ENCODE measurements around the gene WDR5. TPM values are rescaled to one million over a fixed set of nuclear protein-coding genes. Genes with fewer than 3 reads are reported as not detected.
"Not testable (repeated sequence)": the region's sequence is repeated elsewhere in the genome, so short reads cannot be mapped to it uniquely, and the experiment has no call there.

WDR5 gene
- 16.7 and 20.6 TPM in 2 replicates for total RNA-seq

DNA sequence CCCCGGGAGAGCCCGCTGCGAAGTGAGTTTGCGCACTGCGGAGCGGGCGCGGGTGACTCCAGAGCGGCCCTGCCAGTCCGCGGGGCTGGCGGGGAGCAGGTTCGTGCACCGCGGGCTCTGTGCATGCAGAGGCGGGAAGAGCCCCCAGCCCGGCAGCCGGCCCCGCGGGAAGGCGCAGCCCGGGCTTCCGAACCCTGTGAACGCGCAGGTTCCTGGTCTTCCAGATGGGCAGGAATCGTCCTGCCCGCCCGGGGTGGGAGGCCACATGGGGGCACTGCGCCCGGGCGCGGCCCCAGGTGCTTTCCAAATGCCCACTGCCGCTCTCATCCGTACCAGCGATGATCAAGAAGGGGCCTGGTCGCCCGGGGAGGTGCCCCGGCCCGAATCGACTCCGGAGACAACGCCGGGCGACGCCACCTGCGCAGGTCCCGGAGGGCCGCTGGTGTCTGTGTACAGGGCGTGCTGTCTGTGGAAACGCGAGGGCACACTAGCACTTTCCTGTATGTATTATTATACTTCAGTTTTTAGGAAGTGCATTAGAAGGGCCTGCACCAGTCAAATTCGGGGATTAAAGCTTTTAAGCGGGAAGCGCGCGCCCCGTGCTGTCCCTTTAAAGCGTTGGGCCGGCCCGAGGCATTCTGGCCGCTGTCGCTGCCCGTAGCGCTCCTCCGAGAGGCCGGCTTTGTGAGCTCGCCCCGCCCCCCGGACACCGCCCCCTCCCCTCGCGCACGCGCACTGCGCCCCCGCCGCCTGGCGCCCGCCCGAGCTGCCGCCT is at the start of gene WDR5:
TSS of gene WDR5 (plus strand) at position 740 of the 775 bp plus-strand sequence. CDS start 3,796 bp downstream, outside the sequence.
- peak; percentile 73 to 92 for DNase-seq (ENCODE audit: low read depth in 2 of 2)

GRCh38 chr9:134088063-134088725 is 47.7 kb upstream of the WDR5 start:
- DNase-seq (ENCODE audit: low read depth in 2 of 2): no peak

DNA sequence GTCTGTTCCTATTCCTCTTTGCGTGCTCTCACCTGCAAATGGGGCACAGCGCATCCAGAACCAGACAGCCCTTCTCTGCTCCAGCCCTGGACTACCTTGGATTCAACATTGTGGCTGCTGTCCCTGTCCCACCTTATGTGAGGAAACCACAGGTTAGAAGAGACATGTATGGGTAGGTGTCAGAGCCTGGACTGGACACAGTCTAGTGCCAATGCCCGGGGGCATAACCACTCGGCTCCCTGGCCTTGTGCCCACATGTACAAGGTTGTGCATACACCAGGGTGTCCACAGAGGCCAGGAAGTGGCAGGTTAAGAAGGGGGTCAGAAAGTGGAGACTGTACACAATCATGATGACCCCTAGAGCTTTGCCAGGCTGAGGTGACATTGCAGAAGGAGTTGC is 45.9 kb upstream of the WDR5 start:
- no peak for DNase-seq (ENCODE audit: low read depth in 2 of 2)

DNA sequence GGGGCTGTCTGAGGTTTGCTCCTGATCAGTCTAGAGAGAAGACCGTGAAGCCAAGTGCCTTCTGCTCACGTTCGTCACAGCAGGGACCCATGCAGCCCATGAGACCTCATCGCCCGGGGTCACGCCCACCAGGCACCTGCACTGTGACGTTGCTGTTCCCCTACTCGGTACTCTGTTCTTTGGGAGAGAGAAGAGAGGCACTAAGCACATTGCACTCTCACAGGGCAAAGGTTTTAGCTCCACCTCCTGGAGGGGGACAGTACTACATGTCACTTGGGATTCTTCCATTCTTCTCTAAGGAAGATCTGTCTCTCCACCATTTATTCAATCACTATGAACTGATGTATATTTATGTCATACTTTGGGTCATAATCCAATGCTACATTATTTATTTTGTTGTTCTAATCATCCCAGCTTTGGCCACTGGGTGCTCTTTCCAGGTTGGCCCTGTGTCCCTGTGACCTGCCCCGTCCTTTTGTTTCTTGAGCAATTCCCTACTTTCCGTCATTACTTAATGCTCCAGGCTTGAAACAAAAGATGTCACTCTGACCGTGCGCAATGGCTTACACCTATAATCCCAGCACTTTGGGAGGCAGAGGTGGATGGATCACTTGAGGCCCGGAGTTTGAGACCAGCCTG is 36.6 kb upstream of the WDR5 start:
- DNase-seq (ENCODE audit: low read depth in 2 of 2): peak; percentile 23 to 55

DNA sequence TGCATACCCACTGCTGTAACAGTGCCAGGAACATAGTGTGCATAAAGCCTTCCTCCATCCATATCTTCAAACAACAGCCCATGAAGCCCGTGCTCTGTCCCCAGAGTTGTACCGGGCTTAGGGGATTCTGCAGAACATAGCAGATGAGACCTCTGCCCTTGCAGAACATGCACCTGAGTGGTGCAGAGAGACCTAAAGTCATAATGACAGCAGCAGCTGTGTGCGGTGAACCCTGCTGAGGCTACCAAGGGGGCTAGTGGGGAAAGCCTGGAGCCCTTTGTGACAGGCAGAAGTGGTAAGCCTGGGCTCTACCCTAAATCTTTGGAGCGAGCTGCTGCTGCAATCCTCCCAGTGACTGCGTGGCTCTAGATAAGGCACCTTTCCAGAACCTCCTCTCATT is 35.8 kb upstream of the WDR5 start:
- DNase-seq (ENCODE audit: low read depth in 2 of 2): no peak

DNA sequence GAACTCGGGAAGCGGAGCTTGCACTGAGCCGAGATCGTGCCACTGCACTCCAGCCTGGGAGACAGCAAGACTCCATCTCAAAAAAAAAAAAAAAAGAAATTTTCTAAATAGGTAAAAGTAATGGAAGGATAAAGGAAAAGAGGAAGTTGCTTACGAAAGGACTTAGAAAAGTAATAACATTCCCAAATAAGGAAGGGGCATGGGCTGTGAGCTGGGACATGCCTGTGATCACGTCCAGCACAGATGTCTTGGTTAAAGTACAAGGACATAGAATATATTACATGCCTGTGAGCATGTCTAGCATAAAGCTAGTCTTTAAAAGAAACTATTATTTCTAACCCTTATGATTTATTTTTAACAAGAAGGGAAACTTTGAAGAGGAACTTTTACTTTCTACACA is 34.7 kb upstream of the WDR5 start:
- not testable (repeated sequence) for DNase-seq (ENCODE audit: low read depth in 2 of 2)

DNA sequence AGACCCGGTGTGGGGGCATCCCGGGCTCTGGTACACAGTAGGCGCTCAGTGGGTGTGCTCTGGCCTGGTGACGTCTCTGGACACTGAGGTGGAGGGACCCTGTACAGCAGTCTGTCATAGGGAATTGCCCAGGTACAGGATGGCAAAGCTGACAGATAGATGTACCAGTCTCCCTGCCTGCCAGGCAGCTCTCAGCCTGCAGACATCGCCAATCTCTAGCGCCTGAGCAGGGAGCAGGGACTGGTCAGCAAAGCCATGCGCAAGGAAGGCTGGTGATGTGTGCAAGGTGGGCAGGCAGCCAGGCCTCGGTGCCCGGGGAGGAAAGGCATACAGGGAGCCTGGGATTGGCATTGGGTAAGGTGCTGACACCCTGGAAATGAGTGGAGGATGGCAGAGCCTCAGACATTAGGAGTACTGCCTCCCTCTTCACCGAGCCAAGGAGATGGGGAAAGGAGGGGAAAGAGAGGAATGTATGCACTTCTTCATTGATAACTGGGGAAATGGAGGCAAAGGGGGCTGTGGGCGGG is 34.2 kb upstream of the WDR5 start:
- no peak for DNase-seq (ENCODE audit: low read depth in 2 of 2)

GRCh38 chr9:134103391-134103998 is 32.4 kb upstream of the WDR5 start:
- DNase-seq (ENCODE audit: low read depth in 2 of 2): no peak

GRCh38 chr9:134111064-134111463 is 24.8 kb upstream of the WDR5 start:
- DNase-seq (ENCODE audit: low read depth in 2 of 2): no peak

DNA sequence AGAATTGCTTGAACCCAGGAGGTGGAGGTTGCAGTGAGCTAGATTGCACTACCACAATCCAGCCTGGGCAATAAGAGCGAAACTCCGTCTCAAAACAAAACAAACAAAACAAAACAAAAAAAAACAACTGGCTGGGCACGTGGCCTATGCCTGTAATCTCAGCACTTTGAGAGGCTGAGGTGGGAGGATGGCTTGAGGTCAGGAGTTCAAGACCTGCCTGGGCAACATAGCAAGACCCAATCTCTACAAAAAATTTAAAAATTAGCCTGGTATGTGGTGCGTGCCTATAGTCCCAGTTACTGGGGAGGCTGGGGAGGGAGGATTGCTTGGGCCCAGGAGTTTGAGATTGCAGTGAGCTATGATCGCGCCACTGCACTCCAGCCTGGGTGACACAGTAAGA is 23.3 kb upstream of the WDR5 start:
- no peak for DNase-seq (ENCODE audit: low read depth in 2 of 2)

GRCh38 chr9:134118972-134119371 is 16.9 kb upstream of the WDR5 start:
- not testable (repeated sequence) for DNase-seq (ENCODE audit: low read depth in 2 of 2)

DNA sequence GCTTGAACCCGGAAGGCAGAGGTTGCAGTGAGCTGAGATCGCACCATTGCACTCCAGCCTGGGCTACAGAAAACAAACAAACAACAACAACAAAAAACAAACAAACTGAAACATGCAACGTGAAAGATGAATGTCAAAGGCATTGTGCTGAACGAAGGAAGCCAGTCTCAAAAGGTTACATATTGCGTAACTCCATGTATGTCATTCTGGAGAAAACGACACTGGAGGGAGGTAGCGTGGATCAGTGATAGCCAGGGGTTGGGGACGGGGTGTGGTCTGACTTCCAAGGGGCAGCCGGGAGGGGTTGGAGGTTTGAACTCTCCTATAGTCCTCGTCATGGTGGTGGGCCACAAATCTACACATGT is 12.1 kb upstream of the WDR5 start:
- DNase-seq (ENCODE audit: low read depth in 2 of 2): no peak

GRCh38 chr9:134125413-134126095 is 10.3 kb upstream of the WDR5 start:
- DNase-seq (ENCODE audit: low read depth in 2 of 2): no peak

GRCh38 chr9:134126373-134126772 is 9.5 kb upstream of the WDR5 start:
- no peak for DNase-seq (ENCODE audit: low read depth in 2 of 2)

DNA sequence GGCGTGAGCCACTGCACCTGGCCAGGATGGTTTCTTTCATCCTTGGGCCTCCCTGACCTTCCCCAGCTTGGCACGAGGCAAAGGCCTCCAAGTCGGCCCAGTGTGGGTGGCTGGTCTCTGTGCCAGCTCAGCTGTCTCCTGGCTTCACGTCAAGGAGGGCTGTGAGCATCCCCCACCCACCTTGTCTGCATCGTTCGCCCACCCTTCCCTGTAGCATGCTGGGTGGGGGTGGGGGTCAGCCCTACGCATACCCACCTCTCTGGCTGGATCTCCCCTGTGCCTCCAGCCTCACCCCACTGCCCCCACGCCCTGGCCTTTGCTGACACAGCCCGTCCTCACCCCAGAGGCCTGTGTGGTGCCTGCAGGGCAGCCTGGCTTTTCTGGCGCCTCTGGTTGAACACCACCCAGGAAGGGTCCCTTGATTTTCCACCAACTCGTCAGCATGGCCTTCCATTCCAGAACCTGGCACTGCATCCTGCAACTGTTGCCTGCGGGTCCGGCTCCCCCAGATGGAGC is 8.8 kb upstream of the WDR5 start:
- no peak for DNase-seq (ENCODE audit: low read depth in 2 of 2)

GRCh38 chr9:134127616-134128015 is 8.3 kb upstream of the WDR5 start:
- DNase-seq (ENCODE audit: low read depth in 2 of 2): no peak

DNA sequence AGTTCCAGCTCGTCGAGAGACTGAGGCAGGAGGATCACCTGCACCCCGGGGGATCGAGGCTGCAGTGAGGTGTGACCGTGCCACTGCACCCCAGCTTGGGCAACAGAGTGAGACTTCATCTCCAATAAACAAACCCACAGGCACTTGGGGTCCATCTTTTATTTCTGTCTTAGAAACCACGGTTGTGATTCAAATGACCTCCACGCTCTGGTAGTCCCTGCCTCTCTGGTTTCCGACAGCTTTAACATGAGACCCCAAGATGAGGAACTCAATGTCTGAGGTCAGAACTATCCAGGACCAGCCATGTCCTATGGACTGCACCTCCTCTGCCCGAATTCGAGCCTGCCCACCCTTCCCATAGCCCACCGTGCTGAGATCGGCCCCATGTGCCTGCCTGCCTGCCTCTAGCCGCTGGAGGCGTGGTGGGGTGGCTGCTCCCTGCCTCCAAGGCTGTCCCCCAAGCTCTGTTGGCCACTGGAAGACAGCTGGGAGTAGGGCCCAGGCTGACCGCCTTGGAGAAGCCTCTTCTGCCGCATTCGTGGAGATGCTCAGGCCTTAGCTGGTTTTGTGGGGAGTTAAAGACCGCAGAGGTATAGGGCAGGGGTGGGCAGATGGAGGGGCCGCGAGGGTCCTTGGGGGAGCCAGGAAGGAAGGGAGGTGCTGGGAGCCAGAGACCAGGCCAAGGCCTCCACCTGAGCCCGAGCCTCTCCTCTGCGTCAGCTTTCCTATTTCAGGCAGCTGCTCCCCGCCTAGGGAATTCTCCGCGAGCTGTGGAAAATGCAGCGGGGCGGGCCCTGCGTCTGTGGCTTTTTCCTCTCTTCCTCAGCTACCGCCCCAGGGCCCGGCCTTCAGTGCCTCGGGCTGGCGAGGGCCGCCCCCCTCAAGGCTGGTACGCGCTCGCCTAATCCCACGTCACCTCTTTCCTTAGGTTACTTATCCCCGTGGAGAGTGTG is 6.9 kb upstream of the WDR5 start:
- DNase-seq (ENCODE audit: low read depth in 2 of 2): no peak

DNA sequence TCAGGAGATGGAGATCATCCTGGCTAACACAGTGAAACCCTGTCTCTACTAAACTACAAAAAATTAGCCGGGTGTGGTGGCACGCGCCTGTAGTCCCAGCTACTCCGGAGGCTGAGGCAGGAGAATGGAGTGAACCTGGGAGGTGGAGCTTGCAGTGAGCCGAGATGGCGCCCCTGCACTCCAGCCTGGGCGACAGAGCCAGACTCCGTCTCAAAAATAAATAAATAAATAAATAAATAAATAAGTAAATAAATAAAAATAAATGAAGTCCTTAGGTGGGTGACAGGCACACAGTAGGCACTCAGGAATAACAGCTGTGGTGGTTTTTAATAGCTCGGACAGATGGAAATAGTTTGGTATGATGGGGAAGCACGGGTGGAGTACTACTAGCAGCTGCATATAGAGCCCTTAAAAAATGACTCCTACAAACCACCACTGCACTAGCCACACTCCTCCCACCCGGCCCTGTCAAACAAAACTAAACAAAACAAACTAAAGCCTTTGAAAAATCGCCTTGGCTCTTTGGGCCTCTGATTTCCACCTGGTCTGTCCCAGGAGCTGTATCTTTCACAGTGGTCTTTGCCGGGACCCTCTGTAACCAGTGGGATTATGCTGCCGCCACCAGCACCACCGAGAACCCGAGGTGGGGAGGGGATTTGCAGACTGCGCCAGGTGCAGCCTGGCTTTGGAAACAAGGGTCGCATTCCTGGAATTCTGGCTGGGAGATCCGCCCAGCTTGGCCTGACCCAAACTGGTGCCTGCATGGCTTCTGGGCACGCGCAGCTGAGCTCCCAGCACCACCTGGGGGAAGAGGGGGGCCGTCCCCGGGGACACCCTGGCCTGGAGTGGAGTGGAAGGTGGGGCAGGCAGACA is 5.1 kb upstream of the WDR5 start:
- DNase-seq (ENCODE audit: low read depth in 2 of 2): no peak

Data from dermis microvascular lymphatic vessel endothelial cell (primary cell).